Measurements from ENCODE around the gene DNAJB12.
A peak's percentile ranks its signal among the peaks of the same experiment; 100 is the strongest.

Gene DNAJB12

DNA sequence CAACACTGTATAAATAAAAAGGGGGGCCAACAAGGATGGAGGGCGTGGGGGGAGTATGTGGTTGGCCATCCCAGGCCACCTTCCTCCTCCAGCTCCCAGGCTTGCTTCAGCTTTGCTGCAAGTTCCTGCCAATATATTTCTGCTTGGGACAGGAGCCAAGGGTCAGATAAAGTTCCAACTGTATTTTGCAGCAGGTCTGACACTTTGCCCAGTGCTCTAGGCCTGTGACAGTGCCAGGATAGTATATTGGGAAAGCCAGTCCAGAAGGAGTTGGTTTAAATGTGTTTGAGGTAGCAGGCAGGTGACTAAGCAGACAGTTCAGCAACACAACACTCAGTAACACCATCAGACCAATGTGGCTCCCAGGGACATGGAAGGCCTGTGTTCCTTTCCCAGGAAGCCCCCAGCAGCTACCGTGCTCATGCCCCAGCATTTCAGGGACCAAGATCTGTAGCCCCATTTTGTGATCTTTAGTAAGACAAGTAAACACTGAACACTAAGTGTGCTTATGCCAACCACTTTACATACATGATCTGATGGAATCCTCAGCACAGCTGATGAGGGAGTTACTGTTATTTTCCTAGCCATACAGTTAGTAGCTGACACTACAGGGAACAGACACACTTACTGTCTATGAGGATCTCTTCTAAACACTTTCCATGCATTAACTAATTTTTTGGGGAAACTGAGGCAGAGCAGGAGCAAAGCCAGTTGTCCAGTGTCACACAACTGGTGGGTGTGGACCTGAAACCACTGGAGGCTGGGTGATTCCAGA, 38.9 kb downstream of the DNAJB12 start:
- TF ChIP-seq, protein P1, sequence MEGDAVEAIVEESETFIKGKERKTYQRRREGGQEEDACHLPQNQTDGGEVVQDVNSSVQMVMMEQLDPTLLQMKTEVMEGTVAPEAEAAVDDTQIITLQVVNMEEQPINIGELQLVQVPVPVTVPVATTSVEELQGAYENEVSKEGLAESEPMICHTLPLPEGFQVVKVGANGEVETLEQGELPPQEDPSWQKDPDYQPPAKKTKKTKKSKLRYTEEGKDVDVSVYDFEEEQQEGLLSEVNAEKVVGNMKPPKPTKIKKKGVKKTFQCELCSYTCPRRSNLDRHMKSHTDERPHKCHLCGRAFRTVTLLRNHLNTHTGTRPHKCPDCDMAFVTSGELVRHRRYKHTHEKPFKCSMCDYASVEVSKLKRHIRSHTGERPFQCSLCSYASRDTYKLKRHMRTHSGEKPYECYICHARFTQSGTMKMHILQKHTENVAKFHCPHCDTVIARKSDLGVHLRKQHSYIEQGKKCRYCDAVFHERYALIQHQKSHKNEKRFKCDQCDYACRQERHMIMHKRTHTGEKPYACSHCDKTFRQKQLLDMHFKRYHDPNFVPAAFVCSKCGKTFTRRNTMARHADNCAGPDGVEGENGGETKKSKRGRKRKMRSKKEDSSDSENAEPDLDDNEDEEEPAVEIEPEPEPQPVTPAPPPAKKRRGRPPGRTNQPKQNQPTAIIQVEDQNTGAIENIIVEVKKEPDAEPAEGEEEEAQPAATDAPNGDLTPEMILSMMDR (conservative IDR thresholded peaks at IDR 0.05), result no peak

DNA sequence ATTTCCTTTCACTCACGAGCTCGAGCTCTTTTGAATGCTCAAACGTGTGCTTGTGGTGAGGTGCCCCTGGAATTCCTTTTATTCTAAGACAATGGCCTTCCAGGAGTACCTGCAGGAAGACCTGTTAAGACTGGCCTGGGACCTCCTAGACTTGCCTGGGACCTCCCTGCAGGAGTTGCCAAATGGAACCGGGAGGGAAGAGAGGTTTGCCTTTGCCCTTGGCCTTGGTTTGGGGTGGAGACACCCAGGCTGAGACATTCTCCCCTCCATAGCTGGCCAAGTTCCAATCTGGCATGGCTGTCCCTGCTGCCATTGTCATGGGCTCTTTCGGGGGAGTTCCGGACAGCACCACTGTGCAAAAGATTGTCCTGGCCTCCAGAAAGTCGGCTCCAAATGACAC, 39.7 kb downstream of the DNAJB12 start:
- H3K27ac ChIP-seq, result peak overlapping the region; percentile 82
- TF ChIP-seq, protein P1 (conservative IDR thresholded peaks at IDR 0.05), result no peak

More for the DNA sequence above, 38.9 kb downstream of the DNAJB12 start:
- H3K27ac ChIP-seq, result peak overlapping the region; percentile 82

- TF ChIP-seq, protein P1 (conservative IDR thresholded peaks at IDR 0.05), result no peak
- peak overlapping the region; percentile 82; the same call in 1 of the 2 replicates for H3K27ac ChIP-seq
These were observed 40.5 kb downstream of the DNAJB12 start for GRCh38 chr10:72314263-72314662.

DNA sequence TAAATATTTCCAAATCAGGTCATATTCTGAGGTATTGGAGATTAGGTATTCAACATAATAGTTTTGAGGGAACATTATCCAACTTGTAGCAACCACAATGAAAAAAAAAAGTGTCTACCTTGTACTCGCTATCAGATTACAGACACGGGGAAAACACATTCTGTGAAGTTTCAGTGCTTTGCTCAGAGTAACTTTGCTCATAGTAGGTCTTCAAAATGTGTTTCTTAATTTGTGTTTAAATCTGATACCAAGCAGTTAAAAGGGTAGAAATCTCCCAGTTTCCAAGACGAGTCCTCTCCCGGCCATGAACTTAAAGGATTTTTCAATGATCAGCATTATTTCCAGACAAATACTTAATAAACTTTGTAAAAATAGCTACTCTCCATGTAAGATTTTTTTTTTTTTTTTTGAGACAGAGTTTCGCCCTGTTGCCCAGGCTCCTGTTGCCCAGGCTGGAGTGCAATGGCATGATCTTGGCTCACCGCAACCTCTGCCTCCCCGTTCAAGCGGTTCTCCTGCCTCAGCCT, 41.8 kb downstream of the DNAJB12 start:
- no peak overlapping the region for H3K27ac ChIP-seq
- TF ChIP-seq, protein P1 (conservative IDR thresholded peaks at IDR 0.05), result no peak

DNA sequence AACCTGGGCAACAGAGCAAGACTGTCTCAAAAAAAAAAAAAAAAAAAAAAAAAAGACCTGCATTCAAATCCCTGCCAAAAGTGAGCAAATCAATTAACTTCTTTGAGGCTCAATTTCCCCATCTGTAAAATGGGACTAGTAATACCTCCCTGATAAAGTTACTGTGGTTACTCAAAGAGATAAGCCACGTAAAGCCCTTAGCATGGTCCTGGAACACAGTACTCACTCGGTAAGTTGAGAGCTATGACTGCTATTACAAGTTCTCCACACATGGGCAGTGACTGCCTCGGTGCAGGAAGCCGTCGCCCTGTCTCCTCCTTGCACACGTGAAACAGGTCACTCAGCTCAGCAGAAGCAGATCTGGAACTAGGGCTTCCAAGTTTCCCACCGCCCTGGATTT, 43.1 kb downstream of the DNAJB12 start:
- TF ChIP-seq, protein P1 (conservative IDR thresholded peaks at IDR 0.05), result no peak
- no peak overlapping the region for H3K27ac ChIP-seq

GRCh38 chr10:72310636-72311035, 44.1 kb downstream of the DNAJB12 start:
- TF ChIP-seq, protein P1 (conservative IDR thresholded peaks at IDR 0.05), result no peak
- H3K27ac ChIP-seq, result no peak overlapping the region

DNA sequence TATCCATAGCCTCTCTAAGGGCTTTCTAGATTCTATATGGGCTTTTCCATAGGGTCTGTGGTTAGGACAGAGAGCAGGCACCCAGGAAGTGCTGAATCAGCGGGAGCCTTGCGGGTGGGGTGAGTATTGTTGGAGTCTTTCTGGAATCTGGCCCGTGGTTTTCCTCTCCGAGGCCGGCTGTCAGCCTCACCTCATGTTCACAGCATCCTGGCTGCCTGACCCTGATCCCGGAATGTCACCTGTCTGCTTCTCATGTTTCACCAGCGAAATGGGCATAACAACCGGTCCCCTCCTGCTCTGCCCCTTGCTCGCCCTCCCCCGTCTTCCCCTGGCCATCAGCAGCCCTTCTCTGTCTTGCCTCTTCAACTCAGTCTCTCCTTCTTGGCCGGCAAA, 44.5 kb downstream of the DNAJB12 start:
- TF ChIP-seq, protein P1 (conservative IDR thresholded peaks at IDR 0.05), result no peak
- no peak overlapping the region for H3K27ac ChIP-seq
